Right forelimb (tissue), 1 donor: ENCODE measurements around the gene SUSD4.
A peak's percentile ranks its signal among the peaks of the same experiment; 100 is the strongest.

Source experiments
- DNase-seq: peaks from one replicate; pipeline ENCODE4 v3.0.0-alpha.2; 2018

The SUSD4 gene

DNA sequence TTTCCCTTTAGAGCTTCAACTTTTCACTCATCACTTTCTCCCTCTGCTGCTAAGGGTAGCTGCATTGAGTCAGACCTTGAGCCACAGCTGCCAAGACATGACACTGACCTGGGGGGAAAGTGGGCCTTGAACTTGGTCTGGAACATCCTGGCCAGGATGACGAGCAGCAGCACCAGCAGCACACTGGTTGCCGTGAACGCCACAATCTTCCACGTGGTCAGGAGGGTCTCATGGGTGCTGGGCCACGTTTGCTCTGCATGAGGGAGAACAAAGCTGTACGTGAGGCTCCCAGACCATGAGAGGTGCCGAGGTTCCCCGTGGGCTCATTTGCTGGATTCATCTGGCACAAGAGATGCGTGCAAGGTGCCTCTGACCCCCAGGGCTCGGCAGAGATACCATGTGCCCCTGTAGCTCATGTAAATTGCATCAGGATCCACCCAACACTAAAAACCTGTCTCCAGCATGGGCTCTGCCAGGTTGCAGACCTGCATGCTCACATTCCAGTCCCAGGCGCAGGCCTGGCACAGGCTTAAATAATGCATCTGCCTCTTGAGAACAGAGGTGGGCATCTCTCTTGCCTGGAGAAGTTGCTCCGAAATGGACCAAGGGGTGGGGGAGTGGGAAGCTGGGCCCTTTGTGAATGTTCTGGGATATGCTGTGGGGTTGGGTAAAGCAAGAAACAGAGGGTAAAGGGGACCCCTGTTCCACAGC, 136.3 kb downstream of the SUSD4 start:
- peak; percentile 28 for DNase-seq

DNA sequence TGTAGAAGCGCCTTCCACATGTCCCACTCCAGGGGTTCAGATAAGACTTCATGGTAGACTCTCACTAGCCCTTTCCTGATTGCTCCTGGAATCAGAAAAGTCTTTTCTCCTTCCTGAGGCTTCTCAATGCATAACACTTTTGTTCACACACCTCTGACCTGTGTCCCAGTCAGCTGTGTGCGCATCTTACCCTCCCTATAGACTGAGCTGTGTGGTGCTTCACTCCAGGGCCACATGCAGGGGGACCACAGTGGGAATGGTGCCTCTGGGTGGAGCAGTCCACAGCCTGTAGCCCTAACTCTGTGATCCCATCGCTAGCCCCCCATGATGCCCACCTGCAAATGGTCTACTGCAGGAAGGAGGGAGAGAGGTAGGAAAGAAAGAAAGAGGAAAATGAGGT, 136.9 kb downstream of the SUSD4 start:
- peak; percentile 17 for DNase-seq

DNA sequence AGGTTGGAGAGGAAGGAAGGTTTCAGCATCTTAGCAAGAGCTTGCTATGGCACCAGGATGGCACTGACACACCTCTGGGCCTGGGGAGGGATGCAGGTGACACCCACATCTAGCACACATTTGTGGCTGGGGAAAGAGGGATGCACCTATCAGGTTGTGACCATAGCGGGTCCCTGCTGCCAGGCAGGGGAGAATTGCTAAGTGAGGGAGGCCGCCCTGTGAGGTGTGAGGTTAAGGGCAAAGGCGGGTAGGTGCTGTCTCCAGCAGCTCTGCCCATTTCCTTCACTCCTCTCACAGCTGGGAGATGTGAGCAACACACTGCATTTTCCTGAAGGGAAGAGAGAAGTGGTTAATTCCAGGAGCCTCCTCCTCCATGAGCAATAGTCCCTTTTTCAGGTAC, 137.7 kb downstream of the SUSD4 start:
- DNase-seq = no peak

DNA sequence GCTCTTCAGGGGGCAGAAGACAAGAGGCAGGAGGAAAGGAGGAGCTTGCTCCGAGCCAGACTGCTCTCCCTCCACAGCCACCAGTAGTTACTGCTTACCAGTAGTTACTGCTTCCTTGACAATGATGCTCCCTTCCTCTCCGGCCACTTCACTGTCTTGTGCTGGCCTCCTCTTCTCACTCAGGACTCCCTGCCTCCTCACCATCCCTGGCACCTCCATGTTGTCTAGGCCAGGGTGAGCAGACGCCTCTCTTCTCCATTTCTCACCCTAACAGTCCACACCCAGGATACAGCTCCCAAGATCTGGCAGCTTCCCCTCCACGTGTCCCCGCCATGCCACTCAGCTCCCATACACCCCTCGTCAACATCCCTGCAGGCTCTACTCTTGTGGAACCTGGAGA, 138.5 kb downstream of the SUSD4 start:
- peak; percentile 3 for DNase-seq

DNA sequence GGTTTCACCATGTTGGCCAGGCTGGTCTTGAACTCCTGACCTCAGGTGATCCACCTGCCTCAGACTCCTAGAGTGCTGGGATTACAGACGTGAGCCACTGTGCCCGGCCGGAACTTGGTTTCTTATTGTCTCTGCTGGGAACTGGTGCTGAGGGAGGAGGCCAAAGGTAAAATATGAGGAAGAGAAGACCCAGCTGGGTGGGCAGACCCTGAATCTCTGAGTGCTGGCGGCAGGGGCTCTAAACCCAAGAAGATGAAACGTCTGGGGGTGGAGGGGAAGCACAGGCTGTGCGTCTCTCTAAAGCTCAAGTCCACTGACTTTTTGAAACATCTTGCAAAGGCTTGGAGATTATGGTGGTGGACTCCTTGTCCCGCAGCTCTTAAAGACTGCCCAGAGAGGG, 138.9 kb downstream of the SUSD4 start:
- peak; percentile 12 for DNase-seq

DNA sequence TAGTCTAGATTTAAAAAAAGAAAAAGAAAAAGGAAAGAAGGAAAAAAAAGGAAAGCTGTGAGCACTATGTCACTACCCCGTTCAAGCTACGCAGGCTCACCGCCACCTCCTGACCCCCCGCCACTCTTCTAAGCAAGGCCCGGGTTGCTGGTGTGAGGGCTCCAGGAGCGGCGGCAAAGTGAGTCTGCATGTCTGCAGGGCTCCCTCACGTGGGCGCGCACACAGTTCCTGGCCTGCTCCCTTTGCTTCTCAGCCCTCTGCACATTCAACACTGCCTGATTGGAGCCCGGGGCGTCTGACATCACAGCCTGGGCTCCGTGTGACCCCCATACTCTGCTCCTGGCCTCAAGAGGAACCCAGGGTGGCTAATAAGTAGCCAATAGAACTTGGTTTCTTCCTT, 139.5 kb downstream of the SUSD4 start:
- DNase-seq = peak; percentile 32

DNA sequence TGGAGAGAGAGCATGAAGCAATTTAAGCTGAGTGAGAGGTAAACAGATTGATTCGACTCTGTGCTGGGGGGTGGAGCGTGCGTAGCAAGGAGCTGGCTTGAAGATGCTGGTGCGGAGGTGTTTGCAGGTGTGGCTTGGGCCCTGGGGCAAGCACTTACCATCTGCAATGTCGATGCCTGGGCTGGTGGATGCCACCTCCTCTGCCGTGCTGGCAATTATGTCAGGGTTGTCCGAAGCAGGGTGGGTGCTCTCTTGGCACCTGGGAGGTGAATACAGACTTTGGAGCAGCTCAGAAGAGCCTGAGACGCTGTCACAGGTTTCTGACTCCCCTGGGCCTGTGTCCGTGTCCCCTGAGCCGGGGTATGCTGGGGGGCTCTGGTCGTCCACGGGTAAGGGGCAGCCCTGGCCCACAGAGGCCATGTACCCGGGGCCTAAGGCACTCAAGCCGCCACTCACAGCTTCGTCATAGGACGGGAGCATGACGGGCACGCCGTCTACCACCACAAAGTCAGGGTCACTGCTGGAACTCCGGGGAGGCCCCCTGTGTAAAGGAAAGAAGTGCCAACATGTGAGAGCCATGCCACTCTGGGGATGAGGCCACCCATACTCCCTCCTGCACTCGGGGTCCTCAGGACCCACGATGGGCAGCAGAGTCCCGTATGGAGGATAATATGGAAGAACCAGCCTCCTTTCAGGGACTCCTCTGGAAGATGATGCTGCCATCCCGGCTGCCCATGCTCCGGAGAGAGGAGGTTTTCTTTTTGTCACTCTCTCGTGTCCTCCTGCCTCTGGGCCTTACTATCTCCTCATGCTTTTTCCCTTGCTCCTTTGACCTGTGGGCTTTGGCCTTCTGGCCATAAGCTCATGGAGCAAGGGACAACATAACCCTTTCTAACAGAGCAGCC, 140.6 kb downstream of the SUSD4 start:
- peak; percentile 27 for DNase-seq

DNA sequence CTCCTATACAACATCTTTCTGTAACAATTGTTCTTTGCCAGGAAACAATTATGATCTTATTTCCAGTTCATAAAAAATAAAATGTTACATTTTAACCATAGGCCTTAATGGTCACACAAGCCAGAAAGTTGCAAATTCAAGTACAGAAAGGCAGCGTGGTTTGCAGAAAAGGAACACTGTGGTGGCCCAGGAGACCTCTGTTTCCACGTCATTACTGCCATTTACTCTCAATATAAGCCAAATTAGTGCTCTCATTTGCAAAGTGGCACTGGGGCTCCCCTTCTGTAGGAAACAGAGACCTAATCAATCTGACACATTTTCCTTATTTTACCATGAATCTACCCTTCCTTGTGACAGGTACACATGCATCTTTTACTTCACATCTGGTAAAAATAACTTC, 141.6 kb downstream of the SUSD4 start:
- DNase-seq = no peak

DNA sequence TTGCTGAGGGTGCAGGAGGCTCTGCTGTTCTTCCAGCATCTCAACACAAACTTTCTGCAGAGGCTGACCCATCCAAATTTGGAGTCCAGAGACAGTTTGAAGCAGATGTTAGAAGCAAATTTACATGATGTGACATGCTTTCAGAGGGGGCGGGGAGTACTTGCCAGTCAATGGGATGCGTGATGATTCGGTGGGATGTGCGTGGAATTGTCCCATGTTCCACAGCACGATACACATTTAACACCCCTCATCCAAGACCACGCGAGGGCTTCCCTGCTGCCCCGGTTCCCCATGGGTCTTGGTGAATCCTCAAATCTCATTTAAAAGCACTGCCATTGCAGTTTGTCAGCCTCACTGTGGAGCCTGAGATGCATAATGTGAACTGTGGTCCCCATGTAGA, 142.3 kb downstream of the SUSD4 start:
- DNase-seq = peak; percentile 23

DNA sequence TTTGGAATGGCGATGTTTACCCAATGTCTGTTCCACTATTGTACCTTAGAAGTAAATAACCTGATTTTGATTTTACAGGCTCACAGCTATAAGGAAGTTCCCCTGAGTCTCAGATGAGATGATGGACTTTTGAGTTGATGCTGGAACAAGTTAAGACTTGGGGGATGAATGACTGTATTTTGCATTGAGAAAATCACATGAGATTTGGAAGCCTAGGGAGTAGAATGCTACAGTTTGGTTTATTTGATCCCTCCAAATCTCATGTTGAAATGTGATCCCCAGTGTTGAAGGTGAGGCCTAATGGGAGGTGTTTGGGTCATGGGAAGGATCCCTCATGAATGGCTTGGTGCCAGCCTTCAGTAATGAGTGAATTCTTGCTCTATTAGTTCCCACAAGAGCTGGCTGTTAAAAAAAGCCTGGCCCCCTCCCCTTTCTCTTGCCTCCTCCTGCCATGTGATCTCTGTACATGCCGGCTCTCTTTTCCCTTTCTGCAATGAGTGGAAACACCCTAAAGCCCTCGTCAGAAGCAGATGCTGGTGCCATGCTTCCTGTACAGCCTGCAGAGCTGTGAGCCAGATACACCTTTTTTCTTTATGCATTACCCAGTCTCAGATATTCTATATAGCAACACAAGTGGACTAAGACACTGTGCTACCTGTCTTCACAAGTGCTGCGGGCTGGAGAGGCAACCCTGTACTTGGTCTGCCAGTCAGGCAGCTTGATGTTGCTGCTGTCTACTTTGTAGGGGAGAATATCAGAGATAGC, 143.9 kb downstream of the SUSD4 start:
- DNase-seq = no peak

DNA sequence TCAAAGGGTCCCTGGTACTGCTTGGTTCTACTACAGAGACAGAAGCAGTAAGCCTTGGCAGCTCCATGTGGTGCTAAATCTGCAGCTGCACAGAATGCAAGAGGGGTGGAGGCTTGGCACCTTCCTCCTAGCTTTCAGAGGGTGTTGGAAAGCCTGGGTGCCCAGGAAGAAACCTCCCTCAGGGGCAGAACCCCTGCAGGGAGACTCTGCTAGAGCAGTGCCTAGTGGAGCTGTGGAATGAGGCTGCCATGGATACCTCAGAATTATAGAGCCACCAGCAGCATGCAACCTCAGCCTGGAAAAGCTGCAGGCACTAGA, 144.7 kb downstream of the SUSD4 start:
- no peak for DNase-seq

DNA sequence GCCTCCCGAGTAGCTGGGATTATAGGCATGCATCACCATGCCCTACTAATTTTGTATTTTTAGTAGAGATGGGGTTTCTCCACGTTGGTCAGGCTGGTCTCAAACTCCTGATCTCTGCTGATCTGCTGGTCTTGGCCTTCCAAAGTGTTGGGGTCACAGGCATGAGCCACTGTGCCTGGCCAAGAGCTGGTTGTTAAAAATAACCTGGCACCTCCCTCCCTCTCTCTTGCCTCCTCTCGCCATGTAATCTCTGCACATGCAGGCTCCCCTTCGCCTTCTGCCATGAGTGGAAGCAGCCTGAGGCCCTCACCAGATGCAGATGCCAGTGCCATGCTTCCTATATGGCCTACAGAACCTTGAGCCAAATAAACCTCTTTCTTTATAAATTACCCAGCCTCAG, 146.2 kb downstream of the SUSD4 start:
- DNase-seq = peak; percentile 34

DNA sequence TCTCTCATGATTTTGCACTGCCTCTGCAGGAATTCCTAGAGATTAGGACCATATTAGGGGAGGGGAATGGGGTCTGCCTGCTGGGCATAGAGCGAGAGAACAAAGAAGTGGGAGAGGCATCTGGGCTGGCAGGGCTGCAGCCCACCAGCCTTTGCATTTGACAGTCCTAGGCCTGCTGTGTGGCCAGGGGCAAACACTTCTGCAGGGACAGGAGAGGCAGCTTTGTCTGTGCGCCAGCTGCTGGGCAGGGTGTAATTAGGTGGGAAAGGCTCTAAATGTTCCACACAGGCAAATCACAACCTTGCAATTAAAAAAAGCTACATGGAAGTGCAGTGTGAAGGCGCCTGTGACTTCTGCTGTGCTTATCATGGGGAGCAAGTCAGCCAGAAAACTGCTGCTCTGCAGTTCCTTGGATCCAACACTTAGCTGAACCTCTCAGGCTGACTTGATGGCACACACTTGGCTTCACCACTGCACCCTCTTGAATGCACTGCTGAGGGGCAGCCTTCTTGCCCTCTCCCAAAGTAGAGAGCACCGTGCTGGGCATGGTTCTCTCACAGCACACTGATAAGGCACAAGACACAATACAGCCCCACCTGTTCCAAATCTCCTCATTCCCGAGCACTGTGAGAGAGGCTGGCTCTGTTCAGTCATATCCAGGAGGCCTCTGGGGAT, 147.3 kb downstream of the SUSD4 start:
- no peak for DNase-seq

DNA sequence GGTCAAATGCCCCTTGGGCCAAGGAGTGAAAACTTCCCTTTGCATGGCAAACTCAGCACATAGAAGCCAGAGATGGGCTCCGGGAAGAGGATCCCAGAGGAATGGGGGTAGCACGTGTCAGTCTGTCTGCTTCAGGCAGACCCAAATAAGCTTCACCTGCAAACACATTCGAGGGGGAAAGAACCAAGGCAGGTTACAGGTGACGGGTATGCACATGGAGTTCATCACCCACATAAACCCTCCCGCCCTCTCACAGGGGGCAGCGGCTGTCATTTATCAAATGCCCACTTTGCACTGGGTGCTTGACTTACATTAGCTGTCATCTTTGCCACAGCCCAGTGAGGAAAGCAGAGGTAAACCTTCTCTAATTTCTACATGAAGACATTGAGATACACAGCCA, 147.9 kb downstream of the SUSD4 start:
- DNase-seq = no peak

DNA sequence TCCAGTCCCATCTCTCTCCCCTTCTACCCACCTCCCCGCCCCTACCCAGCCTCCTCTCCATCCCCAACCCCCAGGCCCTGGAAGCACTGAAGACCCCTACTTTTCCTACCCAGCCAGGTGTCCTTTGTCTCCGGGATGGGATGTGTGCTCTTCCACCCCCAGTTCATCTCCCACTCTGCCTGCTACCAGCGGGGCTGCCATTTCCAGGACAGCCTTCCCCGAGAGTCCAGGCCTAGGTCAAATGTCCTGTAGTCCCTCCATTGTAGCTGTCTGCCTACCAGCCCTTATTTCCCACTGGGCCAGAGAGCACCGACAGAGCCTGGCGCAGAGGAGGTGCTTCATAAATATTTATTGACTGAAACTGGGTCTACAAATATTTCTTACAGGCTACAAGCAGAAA, 148.9 kb downstream of the SUSD4 start:
- DNase-seq = no peak

DNA sequence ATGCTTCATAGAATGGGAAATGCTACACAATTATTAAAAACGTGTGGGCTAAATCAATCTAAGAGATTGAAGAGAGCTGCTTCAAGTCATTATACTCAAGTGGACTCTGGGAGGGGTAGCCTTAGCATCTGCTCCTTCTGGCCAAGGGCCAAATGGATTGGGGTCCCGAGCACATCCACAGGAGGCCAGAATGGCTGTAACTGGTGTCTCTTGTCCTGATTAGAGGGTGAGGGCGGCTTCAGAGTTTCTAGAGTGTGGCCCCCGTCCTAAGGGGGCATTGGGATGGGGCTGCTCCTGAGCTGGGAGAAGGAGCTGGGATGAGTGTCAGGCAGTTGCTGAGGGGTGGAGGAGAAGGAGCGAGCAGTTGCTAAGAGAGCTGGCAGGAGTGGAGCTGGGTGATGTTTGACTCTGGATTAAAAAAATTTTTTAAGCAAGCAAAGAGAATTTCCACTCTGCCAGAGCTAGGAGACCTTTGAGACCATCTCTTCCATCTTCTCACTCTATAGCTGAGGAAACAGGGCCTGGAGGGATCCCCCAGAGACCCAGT, 149.6 kb downstream of the SUSD4 start:
- no peak for DNase-seq

DNA sequence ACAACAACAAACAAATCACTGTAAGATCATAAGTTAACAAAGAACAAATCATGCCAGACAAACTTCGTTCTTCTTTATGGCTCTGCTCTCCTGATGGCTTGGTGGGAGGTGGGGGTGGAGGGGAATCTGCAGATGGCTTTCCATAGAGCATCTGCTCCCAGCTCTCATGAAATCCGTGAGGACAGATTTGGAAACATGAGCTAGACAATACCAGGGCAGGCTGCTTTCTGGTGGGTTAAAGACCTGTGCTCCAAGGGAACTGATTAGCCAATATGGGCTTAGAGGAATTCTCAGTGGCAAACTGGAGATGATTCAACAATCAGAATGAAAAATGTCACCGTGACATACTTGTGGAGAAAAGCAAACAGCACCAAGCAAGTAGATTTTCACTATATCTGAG, 151.5 kb downstream of the SUSD4 start:
- peak; percentile 34 for DNase-seq

DNA sequence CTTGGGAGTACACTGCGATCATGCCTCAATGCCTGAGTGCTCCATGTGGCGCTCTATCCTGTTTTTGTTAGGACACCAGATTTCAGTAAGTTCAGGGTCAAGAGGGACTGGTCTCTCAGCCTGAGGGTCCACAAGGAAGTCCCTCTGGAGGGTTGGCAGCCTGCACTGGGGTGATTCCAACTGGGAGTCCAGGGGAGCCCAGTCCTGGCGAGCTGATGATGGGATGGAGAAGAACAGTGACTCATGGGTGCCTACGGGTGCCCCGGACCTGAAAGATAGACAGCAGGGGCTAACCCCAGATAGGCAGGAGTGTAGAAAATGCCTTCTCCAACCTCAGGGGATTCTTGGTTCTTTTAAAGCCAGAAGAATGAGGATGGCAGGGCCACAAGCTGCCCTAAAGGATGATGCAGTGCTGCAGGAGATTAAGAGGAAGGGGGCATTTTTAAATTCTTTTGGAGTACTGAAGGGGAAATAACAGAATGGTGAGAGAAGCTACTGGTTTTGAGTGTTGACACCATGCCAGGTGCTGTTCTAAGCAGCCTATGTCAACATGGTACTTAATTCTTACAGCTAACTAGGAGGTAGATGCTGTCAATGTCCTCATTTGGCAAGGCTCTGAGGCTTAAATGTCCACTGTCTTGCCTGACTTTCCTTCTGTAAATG, 152.5 kb downstream of the SUSD4 start:
- DNase-seq = no peak

DNA sequence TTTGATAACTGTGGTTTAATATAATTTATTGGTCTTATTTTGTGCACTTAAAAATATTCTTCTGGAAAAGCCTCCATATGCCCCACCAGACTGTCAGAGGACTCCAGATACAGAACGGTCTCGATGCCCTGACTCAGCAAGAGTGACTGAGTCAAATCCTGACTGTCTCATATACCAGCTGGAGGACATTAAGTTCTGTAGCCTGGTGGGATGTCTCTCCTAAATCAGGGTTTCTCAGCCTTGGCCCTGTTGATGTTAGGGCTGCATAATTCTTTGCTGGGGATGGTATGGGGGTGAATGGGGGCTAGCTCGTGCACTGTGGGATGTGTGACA, 153.2 kb downstream of the SUSD4 start:
- DNase-seq = no peak

DNA sequence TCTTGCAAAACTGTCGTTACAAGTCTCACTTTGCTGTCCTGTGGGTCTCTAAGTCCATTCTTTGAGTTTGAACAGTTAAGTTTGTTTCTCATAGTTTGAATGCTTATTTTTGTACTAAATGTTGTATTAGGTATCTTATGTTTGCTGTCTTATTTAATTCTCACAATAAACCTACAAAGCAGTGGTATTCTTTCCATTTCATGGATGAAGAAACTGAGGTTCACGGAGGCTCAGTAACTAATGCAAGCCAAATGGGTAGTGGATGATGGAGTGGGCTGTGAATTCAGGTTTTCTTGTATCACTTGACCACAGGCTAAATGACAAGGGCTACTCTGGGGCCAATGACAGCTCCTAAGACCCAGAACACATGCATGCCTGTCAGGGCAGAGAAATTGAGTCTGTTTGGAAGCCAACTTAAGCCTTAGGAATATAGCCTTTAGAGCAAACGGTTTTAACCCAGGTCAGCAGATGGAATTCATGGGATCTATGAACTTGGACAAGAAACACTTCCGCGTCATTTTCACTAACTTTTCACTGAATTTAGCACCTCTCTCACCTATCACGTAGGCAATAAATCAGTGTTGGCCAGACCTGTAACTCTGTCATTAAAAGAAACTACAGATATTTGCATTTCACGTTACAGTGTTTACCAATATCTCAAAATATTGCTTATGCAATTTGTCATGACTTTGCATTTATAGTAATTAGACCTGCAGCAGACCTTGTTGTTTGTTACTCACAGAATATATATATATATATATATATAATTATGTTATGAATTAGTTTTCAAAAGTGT, 153.8 kb downstream of the SUSD4 start:
- DNase-seq = no peak

DNA sequence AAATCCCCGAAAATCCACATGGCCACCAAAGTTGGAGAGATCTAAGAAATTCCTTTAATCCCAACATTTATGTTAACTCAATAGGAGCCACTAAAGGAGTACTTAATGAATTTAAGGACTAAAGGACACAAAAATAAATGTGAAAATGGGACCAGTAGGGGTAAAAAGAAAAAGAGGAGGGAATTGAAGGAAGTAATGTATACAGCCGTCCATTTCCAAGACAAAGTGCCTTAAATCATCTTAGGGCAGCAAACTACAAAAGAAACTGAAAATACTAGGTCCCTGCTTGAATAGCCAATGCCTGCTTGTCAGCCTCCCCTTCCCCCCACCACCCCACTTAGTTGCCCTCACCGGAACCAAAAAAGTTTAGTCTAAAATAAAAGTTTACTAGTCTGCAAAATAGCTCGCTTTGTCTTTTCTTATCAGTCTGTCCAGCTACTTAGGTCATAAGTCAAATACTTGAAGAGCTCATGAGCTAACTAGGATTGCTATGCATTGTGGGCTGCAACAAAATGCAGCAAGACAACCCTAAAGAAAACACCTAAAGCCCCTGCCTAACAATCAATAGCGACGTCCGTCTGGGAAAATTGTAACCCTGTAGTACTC, 154.6 kb downstream of the SUSD4 start:
- DNase-seq = no peak
